AML-193 (cell line): ENCODE measurements around the gene STUM.

Experiments
- DNase-seq, 2 experiments: peaks; one replicate each; lab custom pipeline; 2025; lab: John Stamatoyannopoulos, UW

Gene STUM

DNA sequence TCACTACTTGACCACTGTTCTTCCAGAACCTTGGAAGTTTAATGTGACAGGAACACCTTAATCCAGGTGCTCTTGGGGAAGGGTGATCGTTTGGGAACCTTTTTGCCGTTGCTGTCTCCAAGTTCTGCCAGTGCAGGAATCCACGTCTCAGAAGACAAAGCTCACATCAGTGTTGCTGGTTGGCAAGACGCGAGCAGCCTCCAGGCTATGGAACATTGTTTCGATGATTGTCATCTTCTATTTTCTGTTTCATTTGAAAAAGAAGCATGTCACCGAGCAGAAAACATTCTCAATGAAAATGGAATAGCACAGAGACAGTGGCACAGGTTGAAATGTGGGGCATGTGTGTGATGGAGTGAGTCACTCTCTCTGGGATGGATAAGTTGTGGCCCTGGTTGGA is 11.7 kb downstream of the STUM start:
- no peak for DNase-seq

DNA sequence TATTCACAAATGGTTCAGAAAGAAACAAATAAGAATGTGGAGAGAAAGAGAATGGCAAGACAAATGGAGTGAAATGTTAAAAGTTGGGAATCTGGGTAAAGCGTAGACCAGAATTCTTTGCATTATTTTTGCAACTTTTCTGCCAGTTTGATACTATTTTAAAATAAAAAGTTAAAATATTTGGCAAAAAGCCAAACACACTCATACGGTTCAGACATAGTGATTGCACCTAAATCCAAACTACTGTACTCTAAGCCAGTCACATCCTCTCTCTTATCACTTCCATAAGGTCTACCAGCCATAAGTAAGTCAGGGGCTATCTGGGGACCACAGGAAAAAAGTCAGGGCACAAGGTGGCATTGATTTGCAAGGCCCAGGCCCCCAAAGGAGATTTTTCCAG is 14.4 kb downstream of the STUM start:
- no peak for DNase-seq

DNA sequence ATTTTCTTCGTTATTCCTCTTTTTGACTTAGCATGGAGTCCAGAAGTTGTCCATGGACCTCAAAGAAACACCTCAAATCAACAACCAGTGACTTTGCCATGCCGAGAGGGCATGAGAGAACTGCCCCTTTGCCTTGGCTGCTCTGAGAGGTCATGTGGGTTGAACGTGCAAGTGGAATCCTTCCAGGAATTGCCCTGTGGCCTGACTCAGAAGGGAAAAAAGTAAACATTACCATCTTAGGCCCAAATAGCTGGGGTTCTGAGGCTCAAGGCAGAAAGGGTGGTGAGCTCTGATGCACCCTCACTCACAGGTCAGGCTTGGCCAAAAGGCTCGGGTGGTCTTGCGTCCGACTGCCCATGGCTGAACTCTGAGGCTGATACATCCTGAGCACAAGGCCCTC is 15.1 kb downstream of the STUM start:
- no peak for DNase-seq

DNA sequence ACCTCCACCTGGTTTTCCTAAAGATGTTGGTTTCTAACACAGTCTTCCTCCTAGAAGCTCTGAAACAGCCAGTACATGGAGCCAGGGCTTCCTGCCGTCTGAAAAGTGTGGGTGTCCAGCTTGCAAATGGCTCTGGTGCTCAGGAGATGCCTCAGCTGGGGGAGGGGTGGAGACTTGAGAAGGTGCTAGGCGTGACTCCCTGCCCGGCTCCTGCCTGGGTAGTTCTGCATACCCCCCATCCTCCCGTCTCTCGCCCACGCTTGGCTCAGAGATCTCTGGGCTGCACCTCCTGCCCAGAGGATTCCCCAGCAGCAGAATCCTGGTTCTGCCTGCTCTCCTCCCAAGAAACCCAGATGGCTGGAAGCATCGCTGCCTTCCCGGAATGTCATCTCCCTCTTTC is 16.9 kb downstream of the STUM start:
- DNase-seq = no peak

DNA sequence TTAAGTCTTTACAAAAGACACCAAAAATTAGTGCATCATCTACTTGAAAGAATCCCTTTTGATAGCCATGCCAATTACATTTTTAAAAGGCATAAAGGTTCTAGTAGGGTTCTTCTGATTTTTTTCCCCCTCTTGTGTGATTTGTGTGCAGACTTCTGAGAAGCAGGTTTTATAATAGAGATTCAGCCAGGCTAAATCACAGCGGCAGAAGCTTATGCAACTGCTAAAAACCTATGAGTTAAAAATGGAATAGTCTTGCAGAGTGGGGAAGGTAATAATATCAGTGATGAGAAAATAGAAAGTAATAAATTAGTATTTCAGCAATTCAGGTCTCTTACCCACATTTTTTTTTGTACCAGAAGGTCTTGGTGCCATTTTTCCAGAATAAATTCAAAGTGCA is 17.7 kb downstream of the STUM start:
- DNase-seq = no peak

DNA sequence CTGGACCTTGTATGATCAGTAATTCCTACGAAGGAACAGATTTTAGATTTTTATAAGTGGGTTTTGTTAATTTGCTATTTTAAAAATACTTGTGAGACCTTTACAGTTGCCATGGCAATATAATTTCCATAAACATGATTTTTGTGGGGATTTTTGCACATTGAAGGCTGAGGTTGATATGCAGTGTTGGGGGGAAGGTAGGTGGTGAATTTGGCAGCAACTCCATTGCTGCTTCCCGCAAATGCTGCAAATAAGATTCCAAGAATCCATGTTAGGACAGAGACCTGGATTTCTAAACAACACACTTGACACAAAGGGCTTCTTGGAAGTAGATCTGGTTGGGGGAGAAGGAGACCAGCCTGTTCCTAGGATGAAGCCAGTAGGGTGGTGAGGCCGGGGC is 18.2 kb downstream of the STUM start:
- DNase-seq = no peak

DNA sequence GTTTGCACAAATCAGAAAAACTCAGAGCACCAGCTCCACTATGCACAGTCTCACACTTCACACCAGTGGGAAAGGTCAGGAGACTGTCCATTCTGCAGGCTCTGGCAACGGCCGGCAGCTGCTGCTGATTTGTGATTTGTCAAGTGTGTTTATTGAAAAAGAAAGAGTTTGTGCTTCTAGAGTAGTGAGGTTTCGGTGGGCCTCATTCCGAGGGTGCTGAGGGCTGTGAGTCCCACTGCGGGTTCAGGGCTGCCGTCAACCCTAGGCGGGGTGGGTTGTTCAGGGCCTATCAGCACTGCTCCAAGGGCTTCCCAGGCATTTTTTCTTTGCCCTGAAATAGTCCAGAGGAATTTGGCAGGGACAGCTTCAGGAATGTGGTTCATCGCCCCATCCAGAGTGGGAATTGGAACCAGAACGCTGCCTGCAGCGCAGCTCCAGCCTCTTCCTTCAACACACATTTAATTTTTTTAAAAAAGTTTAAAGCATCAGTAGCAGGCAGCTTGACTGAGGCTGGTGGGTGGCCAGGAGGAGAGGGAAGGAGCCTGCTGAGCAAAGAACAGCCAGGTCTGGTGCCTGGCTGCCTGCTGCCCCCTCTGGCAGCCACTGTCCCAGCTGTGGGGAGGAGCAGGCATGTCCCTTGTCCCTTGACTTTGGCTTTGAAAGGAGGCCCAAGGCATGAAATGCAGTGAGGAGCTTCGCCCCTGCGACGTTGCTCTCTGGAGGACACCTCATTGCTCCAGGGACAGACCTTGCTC is 19.7 kb downstream of the STUM start:
- DNase-seq = no peak

DNA sequence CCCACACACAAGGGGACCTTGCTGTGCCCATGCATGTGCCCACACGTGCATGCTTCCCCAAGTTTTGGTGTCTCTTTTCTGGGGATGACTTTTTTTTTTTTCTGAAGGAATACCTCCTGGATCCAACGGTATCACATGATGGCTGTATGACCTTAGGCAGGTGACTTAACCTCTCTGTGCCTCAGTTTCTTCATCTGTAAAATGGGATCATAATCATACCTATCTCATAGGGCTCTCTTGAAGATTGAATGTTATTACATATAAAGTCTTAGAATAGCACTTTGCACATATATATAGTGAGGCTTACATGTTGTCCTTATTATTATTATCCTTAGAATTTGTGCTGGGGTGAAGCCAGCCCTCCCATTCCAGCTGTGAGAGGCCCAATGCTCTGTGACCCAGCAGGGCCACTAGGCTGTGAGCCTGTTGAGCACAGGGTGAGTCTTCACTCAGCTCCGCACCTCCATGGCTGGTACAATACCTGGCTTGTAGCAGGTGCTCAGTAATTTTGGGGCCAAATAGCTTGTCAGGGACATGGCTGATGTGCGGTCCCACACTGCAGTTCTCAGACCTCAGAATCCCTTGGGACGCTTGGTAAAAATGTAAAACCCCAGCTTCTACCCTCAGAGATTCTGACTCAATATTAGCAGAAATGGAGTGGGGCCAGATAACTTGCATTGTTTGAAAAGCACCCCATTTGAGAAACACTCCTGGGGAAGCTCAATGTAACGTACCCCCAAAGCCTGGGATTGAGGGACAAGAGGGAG is 20.6 kb downstream of the STUM start:
- DNase-seq = no peak

DNA sequence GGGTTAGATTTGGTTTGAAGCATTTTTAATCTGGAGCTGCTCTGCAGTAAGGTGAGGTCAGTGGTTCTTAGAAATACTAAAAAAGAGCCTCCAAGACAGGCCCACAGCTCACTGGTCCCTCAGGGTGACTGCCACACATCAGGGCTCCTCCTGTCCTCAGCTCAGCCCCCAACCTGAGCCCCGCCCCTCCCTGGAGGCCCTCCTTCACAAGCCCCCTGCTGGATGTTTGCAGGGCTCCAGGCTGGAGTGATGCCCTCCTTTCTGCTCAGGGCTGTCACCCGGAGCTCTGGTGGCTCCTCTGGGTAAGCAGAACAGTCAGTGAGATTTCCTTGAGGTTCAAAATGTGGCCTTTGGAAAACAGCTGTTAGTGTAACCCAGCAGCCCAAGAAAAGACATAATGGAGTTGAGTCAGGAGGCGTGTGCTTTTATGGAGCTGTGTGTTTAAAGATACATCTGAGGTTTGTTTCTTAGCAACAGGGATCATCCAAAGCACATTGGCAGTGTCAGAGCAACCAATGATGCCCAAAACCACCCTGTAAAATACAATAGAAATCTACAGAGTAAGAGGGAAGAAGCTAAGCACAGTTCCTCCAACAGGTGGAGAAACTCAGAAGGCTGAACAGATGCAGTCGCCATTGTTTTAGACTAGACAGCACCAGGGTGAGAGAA is 21.4 kb downstream of the STUM start:
- no peak for DNase-seq

DNA sequence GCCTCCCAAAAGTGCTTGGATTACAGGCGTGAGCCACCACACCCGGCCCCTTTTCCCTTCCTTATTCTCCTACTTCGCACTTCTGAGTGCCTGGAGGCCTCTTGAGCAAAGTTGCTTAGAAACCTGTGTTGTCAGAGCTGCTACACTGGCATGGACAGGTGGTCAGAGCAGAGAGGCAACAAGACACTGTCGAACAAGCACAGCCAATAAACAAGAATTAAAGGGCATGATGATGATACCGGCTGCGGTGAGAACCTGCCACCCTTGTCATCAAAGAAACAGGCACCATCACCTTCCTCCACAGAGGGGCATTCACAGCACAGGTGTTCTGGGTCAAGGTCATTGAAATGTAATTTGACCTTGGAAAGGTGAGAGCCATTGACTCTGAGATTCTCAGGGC is 23.3 kb downstream of the STUM start:
- no peak for DNase-seq

DNA sequence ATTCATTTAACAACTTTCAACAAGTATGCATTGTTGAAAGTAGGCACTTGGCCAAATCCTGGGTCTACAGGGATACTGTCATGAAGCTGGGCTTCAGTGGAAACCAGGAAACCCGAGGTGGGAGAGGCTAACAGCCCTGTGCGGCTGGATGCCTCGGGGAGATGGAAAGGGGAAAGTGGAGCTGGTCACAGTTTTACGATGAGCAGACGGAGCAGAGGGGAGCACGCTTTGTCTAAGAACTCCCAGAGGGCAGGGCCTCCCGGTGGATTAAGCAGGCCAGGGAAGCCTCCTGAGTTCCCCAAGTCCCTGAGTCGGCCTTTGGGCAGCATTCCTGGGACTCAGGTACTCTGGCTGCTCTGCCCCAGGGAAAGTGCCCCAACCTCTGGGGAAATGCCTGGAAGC is 23.8 kb downstream of the STUM start:
- DNase-seq = no peak

DNA sequence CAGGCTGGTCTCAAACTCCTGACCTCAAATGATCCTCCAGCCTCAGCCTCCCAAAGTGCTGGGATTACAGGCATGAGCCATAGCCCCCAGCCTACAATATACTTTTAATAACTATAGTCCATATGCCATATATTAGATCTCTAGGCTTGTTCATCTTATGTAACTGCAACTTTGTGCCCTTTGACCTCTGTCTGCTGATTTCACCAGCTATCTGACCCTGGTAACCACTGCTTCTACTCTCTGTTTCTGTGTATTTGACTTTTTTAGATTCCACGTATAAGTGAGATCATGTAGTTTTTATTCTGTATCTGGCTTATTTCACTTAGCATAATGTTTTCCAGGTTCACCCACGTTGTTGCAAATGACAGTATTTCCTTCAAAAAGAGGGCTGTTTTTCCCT is 25.5 kb downstream of the STUM start:
- DNase-seq = no peak

DNA sequence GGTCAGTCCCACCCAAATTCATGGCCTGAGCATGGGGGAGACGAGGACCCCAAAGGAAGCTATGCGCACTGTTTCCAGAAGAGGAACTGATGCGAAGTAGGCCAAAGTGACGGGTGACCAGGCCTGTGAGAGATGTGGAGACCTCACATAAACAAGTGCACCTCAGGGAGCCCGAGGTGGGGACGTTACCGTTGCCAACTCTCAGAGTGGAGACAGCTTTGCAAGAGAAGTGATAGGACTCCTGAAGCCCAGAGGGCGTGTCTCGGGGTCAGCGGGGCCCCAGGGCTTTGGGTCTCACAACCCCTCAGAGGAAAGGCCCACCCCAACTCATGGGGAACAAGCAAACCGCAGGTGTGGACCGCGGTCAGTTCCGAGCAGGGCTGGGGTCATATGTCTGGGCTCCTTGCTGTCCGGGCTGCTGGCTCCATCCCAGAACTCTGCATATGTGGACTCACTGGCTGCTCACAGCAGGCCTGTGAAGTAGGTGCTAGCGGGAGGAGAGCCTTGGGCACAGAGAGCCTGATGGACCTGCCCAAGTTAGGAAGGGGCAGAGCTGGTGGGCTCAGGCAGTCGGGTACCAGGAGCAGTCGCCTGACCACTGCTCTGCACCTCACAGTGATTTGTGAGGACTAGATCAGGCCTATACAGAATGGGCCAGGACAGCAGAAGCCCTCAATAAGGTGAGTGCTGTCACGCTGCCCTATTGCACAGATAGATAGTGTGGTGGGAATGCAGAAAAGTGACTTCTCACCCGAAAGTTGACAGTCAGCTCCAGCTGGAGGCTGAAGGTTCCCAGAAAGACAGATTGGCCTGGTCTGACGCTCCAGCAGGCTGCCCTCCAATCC is 26.2 kb downstream of the STUM start:
- no peak for DNase-seq

DNA sequence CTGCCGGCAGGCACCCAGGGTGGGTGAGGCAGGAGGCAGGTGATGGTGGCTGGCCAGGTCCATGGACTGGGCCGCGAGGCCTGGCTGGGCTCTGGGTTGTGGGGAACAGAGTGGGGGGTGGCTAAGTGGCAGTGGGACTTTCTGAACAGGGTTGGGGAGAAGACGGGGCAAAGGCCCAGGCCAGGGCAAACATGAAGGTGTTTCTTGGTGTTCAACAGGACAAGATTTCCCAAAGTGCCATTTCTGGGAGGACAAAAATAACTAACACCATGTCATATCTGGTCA is 26.8 kb downstream of the STUM start:
- no peak for DNase-seq

DNA sequence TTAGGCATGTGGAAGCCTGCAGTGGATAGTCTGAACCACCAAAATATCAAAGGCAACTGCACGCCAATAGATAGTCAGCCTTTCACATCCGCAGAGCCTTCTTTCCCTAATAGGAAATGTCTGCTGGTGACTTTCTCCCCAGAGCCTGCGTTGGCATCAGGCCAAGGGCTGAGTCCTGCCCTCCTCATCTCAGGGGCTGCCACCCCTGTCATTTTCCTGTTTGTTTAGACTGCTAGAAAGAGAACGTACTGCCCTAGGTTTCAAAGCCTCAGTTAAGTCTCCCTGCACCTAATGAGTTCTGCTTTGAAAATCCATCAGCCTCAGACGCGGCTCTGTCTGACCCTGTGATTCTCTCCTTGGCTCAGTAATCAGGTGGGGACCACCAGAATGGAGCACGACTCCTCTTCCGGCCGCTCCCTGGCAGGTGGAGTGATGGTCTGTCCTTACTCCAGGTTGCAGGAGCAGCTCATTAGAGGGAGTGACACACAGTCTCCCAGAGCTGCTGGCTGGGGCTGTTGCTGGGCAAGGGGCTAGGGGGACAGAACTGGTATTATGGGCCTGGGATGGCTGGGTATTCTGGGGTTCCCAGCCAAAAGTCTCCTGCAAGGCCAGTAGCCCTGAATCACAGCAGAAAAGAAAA is 27.3 kb downstream of the STUM start:
- no peak for DNase-seq

DNA sequence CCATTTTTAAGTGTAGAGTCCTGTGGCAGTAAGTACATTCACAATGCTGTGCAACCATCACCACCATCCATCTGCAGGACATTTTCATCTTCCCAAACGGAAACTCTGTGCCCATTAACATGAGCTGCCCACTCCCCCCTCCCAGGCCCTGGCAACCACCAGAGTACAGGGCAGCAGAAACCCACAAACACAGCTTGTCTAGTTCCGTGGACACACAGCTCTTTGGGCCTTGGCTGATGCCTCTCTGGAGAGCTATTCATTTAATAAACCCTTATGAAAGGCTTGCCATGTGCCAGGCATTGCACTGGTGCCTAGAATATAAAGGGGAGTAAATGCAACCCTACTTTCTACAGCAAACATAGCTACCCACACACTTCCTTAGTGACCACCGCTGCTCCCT is 28.0 kb downstream of the STUM start:
- DNase-seq = no peak

DNA sequence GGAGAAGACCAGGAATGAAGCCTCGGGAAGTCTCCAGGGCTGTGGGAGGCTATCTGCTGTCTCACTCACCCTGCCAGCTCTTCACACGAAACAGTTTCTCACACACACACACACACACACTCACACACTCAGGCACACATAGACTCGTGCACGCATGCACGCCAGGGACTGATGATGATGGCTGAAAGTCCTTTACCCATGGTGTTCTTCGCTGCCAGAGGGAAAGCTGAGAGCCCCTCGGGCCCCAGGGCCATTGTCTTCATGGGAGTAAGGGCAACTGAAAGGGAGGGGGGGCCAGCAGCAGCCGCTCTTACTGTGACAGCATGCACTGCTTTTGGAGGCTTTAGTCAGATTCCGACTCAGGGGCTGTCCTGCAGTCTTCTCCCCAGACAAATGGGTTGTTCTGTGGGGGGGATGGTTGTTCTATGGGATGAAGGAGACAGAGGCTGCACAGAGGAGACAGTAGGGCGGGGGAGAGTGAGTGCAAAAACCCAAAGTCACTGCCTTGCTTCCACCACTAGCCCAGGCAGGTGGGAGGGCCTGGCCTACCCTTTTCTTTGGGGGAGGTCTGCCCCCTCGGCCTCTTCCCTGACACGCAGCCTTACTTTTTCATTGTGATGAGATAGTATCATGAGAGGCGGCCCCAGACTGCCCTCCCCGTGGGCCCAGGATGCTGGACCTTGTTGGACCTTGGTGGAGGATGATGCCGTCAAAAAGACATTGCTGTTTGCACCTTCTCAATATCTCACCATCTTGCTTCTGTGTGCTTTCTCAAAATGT is 29.0 kb downstream of the STUM start:
- no peak for DNase-seq

DNA sequence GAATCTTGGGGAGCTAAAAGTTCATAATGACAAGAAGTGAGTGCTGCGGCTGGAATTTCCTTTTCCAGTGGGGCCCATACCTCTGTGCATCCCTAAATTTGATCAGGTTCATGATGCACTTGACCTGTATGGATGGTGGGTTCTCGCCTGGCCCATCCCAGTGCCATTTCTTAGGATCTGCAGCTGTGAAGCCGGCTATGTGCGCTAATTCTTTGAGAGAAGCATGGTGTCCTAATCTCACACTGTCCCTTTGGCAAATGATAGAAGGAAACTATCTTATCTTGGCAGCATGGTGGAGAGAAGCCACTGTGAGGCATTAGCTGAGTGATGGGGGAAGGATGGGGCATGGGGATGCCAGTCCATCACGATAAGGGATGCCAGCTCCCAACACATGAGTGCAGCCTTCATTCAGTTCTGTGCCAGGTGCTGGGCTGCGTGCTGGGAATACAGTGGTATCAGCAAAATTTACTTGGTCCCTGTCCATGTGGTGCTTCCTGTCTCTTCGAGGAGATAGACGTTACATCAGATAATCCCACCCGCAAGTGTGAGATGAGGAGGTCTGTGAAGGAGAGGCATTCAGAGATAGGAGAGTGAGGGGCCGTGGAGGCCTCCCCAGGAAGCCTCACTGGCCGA is 30.5 kb downstream of the STUM start:
- DNase-seq = no peak

DNA sequence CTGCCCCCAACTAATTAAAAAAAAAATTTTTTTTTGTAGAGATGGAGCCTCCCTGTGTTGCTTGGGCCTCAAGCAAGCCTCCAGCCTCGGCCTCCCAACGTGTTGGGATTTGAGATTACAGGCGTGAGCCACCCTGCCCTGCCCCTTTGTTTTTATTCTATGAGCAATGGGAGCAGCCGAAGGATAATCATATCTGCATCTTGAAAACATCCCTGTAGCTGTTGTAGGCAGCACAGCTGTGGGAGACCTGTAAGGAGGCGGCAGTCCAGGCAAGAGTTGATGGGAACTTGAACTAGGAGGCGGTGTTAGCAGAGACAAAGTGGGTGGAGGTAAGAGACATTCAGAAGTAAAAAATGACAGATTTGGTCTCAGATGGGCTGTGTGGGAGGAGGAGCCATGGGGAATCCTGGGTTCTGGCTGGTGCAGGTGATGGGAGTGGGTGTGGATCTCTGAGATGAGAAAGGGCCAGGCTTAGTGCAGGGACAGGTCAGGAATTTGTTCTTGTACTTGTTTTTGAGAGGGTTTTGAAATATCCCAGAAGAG is 31.3 kb downstream of the STUM start:
- no peak for DNase-seq

DNA sequence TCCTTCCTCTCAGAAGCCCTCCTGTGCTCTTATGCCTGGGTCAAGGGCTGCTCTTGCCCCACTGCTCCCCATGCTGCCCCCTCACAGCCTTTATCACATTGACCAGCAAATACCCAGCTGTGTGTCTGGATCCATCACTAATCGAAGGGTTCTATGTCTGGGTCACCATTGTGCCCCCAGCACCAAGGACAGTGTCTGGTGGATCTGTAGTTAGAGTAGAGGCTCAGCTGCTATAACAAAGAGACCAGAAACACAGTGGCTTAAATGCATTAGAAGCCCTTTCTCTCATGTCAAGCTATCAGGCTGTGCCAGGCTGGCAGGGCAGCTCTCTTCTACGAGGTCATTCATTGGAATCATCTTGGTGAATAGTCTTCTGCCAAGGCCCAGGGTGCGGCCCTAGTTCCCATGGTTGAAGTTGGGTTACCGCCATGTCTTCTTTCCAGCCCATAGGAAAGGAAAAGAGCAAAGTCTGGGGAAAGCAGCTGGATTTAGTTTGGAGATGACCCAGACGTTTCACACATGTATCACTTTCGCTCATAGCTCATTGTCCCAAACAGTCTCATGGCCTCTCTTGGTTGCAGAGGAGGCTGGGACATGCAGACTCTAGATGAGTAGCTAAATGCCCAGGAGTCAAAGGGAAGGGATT is 32.2 kb downstream of the STUM start:
- no peak for DNase-seq
